WTC11 (cell line): Measurements from ENCODE around the gene DCUN1D3. TPM values are rescaled to one million over a fixed set of nuclear protein-coding genes. Genes with fewer than 3 reads are reported as not detected.

ENCODE experiments used
- ATAC-seq: fragments of 200-7000 bp; cut with Tn5 transposase; 2 replicates; pipeline ENCODE4 v1.10.0; 2021; ENCODE audit warnings: mild to moderate bottlenecking, moderate library complexity
- CTCF ChIA-PET: fragments of 300-600 bp; sonication (Branson Sonifier 250); formaldehyde crosslinking; loops from one replicate; lab custom pipeline; 2021; ENCODE audit warnings: antibody characterized with exemption; lab: Charles Lee
- POLR2A ChIA-PET: fragments of 350-600 bp; sonication (Branson Sonifier 250); formaldehyde crosslinking; loops from one replicate; lab custom pipeline; 2021; ENCODE audit warnings: antibody characterized with exemption; lab: Charles Lee
- DNase-seq: peaks from one replicate; pipeline ENCODE4 v3.0.0; 2021; ENCODE audit warnings: low spot score
- H3K27ac Mint-ChIP-seq: 2 replicates; pipeline ENCODE4 v1.8.0; 2021; ENCODE audit warnings: mixed read lengths
- H3K27me3 Mint-ChIP-seq: 2 replicates; pipeline ENCODE4 v1.8.0; 2021; ENCODE audit warnings: low read depth, mild to moderate bottlenecking, moderate library complexity, mixed read lengths
- H3K36me3 Mint-ChIP-seq: 2 replicates; pipeline ENCODE4 v1.8.0; 2021; ENCODE audit warnings: mixed read lengths
- H3K4me1 Mint-ChIP-seq: 2 replicates; pipeline ENCODE4 v1.8.0; 2022; ENCODE audit warnings: mixed read lengths
- H3K4me3 Mint-ChIP-seq: 2 replicates; pipeline ENCODE4 v1.8.0; 2021; ENCODE audit warnings: mild to moderate bottlenecking, moderate library complexity, mixed read lengths
- H3K9me3 Mint-ChIP-seq: 2 replicates; pipeline ENCODE4 v1.8.0; 2021; ENCODE audit warnings: mixed read lengths
- JAZF1 ChIP-seq: fragments of 250-450 bp; sonication (Bioruptor Pico); IDR thresholded peaks from 2 replicates; pipeline ENCODE4 v1.9.0; 2021; ENCODE audit warnings: moderate library complexity, mild to moderate bottlenecking, inconsistent platforms
- JUN ChIP-seq: sonication (generic); formaldehyde crosslinking; IDR thresholded peaks from 2 replicates; pipeline ENCODE4 v1.8.0; 2023; ENCODE audit warnings: mild to moderate bottlenecking, missing genetic modification reagents
- NR2C2 ChIP-seq: sonication (generic); formaldehyde crosslinking; IDR thresholded peaks from 2 replicates; pipeline ENCODE4 v1.8.0; 2022; ENCODE audit warnings: mild to moderate bottlenecking, missing genetic modification reagents
- PRRX2 ChIP-seq: fragments of 250-450 bp; sonication (Bioruptor Pico); IDR thresholded peaks from 2 replicates; pipeline ENCODE4 v1.8.0; 2021; ENCODE audit warnings: mild to moderate bottlenecking
- SMAD3 ChIP-seq: sonication (generic); formaldehyde crosslinking; IDR thresholded peaks from 2 replicates; pipeline ENCODE4 v1.8.0; 2022; ENCODE audit warnings: missing genetic modification reagents, mild to moderate bottlenecking, borderline replicate concordance
- ZBTB21 ChIP-seq: sonication (generic); formaldehyde crosslinking; IDR thresholded peaks from 2 replicates; pipeline ENCODE4 v1.8.1; 2023; ENCODE audit warnings: mild to moderate bottlenecking, missing genetic modification reagents, borderline replicate concordance
- ZNF317 ChIP-seq: sonication (generic); formaldehyde crosslinking; IDR thresholded peaks from 2 replicates; pipeline ENCODE4 v1.8.1; 2023; ENCODE audit warnings: low read depth, mild to moderate bottlenecking, moderate library complexity, missing genetic modification reagents, borderline replicate concordance
- ZNF396 ChIP-seq: fragments of 250-450 bp; sonication (Bioruptor Pico); IDR thresholded peaks from 2 replicates; pipeline ENCODE4 v1.8.0; 2021; ENCODE audit warnings: mild to moderate bottlenecking, moderate library complexity, borderline replicate concordance
- ZNF416 ChIP-seq: fragments of 250-450 bp; sonication (Bioruptor Pico); IDR thresholded peaks from 2 replicates; pipeline ENCODE4 v1.9.0; 2021; ENCODE audit warnings: mild to moderate bottlenecking, inconsistent platforms
- ZNF423 ChIP-seq: fragments of 250-450 bp; sonication (Bioruptor Pico); IDR thresholded peaks from 2 replicates; pipeline ENCODE4 v2.1.2; 2022; ENCODE audit warnings: mild to moderate bottlenecking, moderate library complexity
- total RNA-seq: library from RNA; stranded (reverse); gene quantifications from 3 replicates; pipeline ENCODE4 v1.2.3, GENCODE V29; 2021
- TF ChIP-seq, protein P1 (sequence below): sonication (generic); formaldehyde crosslinking; IDR thresholded peaks from 2 replicates; pipeline ENCODE4 v1.8.1; 2023; ENCODE audit warnings: mild to moderate bottlenecking, missing genetic modification reagents, borderline replicate concordance
- TF ChIP-seq, protein P2 (sequence below): sonication (generic); formaldehyde crosslinking; IDR thresholded peaks from 2 replicates; pipeline ENCODE4 v1.8.1; 2023; ENCODE audit warnings: mild to moderate bottlenecking, missing genetic modification reagents
- TF ChIP-seq, protein P3 (sequence below): sonication (generic); formaldehyde crosslinking; IDR thresholded peaks from 2 replicates; pipeline ENCODE4 v1.8.0; 2022; ENCODE audit warnings: mild to moderate bottlenecking, missing genetic modification reagents
- TF ChIP-seq, protein P4 (sequence below): sonication (generic); formaldehyde crosslinking; IDR thresholded peaks from 2 replicates; pipeline ENCODE4 v1.8.1; 2023; ENCODE audit warnings: mild to moderate bottlenecking, missing genetic modification reagents, moderate library complexity
- TF ChIP-seq, protein P5 (sequence below): sonication (generic); formaldehyde crosslinking; IDR thresholded peaks from 2 replicates; pipeline ENCODE4 v1.8.1; 2023; ENCODE audit warnings: mild to moderate bottlenecking, moderate library complexity, missing genetic modification reagents

DCUN1D3 gene
- total RNA-seq, 1 experiment from 2014 or later, result 14.7 TPM

DNA sequence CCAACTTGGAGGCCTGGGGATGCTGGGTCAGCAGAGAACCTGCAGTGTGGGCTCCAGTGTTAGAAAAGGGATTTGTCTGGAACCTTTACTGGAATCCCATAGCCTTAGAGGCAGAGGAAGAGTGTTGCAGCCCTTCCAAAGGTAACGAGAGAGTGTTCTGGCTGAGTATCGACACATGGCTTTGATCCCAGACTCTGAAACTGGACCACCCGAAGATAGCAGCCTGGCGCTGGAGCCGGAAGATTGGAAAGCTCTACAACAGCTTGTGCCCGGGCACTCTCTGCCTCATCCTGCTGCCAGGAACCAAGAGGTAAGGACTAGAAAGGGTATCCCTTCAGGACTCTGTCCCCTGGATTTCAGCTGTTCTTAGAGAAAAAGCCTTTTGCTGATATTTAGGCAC is 54.1 kb downstream of the DCUN1D3 start (continued):
- TF ChIP-seq, protein P1, sequence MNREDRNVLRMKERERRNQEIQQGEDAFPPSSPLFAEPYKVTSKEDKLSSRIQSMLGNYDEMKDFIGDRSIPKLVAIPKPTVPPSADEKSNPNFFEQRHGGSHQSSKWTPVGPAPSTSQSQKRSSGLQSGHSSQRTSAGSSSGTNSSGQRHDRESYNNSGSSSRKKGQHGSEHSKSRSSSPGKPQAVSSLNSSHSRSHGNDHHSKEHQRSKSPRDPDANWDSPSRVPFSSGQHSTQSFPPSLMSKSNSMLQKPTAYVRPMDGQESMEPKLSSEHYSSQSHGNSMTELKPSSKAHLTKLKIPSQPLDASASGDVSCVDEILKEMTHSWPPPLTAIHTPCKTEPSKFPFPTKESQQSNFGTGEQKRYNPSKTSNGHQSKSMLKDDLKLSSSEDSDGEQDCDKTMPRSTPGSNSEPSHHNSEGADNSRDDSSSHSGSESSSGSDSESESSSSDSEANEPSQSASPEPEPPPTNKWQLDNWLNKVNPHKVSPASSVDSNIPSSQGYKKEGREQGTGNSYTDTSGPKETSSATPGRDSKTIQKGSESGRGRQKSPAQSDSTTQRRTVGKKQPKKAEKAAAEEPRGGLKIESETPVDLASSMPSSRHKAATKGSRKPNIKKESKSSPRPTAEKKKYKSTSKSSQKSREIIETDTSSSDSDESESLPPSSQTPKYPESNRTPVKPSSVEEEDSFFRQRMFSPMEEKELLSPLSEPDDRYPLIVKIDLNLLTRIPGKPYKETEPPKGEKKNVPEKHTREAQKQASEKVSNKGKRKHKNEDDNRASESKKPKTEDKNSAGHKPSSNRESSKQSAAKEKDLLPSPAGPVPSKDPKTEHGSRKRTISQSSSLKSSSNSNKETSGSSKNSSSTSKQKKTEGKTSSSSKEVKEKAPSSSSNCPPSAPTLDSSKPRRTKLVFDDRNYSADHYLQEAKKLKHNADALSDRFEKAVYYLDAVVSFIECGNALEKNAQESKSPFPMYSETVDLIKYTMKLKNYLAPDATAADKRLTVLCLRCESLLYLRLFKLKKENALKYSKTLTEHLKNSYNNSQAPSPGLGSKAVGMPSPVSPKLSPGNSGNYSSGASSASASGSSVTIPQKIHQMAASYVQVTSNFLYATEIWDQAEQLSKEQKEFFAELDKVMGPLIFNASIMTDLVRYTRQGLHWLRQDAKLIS, result no peak
- no peak for TF ChIP-seq ZNF317

DNA sequence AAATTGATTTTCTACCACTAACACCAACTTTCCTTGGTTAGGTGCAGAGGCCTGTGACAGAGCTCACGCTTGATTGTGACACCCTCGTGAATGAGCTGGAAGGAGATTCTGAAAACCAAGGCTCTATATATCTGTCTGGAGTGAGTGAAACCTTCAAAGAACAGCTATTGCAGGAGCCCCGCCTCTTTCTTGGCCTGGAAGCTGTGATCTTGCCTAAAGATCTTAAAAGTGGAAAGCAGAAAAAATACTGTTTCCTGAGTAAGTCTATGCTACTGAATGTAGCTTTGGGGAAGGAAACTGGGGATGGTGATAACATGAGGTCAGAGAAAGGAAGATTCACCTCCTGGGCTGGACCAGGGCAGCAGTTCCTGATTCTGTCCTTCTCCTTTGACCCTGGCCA is 55.6 kb downstream of the DCUN1D3 start:
- ChIA-PET CTCF (interaction anchor here (1.3 kb wide), 1 partner anchor 30 kb away, joined by 4 read pairs; no protein-coding TSS in a partner anchor), POLR2A (no interaction called here)
- no peaks in the 10 kb centered on the region for H3K9me3 Mint-ChIP-seq
- ATAC-seq, result no peak
- peaks cover 21% of the 10 kb centered on the region for H3K36me3 Mint-ChIP-seq
- TF ChIP-seq PRRX2 (CRISPR knock-in tag) (no peak), JAZF1 (CRISPR knock-in tag) (no peak), NR2C2 (CRISPR knock-in tag) (no peak)
- TF ChIP-seq, protein P2, sequence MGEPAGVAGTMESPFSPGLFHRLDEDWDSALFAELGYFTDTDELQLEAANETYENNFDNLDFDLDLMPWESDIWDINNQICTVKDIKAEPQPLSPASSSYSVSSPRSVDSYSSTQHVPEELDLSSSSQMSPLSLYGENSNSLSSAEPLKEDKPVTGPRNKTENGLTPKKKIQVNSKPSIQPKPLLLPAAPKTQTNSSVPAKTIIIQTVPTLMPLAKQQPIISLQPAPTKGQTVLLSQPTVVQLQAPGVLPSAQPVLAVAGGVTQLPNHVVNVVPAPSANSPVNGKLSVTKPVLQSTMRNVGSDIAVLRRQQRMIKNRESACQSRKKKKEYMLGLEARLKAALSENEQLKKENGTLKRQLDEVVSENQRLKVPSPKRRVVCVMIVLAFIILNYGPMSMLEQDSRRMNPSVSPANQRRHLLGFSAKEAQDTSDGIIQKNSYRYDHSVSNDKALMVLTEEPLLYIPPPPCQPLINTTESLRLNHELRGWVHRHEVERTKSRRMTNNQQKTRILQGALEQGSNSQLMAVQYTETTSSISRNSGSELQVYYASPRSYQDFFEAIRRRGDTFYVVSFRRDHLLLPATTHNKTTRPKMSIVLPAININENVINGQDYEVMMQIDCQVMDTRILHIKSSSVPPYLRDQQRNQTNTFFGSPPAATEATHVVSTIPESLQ (CRISPR knock-in tag), result no peak
- TF ChIP-seq, all 79 proteins: peak for 0
- no peaks in the 10 kb centered on the region for H3K27me3 Mint-ChIP-seq
- no peak for DNase-seq
- H3K27ac Mint-ChIP-seq, result no peak overlapping the region
- H3K4me3 Mint-ChIP-seq, result no peak overlapping the region
- H3K4me1 Mint-ChIP-seq, result peaks cover 3% of the 10 kb centered on the region

DNA sequence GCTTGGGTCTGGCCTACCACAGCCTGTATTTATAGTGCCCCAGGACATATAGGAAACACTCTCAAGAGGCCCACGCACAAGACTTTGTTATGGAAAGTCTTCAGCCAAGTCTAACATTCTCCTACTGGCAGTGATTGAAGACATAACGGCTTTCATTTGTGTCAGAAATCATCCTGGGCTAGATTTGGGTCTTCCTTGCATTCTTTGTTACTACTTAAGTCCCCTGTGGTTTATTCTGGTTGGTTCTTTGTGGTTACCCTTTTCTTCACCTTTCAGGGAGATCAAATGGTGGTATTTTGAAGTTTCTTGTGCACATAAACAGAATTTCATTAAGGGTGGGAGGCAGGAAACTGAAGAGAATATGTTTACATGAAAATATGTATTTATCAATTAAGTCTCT is 56.1 kb downstream of the DCUN1D3 start:
- Mint-ChIP-seq H3K36me3 (peaks cover 21% of the 10 kb centered on the region), H3K4me1 (peaks cover 3% of the 10 kb centered on the region), H3K4me3 (no peak overlapping the region), H3K27me3 (no peaks in the 10 kb centered on the region), H3K27ac (no peak overlapping the region), H3K9me3 (no peaks in the 10 kb centered on the region)
- TF ChIP-seq, protein P3, sequence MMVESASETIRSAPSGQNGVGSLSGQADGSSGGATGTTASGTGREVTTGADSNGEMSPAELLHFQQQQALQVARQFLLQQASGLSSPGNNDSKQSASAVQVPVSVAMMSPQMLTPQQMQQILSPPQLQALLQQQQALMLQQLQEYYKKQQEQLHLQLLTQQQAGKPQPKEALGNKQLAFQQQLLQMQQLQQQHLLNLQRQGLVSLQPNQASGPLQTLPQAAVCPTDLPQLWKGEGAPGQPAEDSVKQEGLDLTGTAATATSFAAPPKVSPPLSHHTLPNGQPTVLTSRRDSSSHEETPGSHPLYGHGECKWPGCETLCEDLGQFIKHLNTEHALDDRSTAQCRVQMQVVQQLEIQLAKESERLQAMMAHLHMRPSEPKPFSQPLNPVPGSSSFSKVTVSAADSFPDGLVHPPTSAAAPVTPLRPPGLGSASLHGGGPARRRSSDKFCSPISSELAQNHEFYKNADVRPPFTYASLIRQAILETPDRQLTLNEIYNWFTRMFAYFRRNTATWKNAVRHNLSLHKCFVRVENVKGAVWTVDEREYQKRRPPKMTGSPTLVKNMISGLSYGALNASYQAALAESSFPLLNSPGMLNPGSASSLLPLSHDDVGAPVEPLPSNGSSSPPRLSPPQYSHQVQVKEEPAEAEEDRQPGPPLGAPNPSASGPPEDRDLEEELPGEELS, result no peak
- no peak for TF ChIP-seq JUN (CRISPR knock-in tag)
- TF ChIP-seq, protein P4, sequence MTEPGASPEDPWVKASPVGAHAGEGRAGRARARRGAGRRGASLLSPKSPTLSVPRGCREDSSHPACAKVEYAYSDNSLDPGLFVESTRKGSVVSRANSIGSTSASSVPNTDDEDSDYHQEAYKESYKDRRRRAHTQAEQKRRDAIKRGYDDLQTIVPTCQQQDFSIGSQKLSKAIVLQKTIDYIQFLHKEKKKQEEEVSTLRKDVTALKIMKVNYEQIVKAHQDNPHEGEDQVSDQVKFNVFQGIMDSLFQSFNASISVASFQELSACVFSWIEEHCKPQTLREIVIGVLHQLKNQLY (CRISPR knock-in tag), result no peak
- TF ChIP-seq ZNF423 (CRISPR knock-in tag), result no peak
- CTCF ChIA-PET, result interaction anchor here (1.3 kb wide), 1 partner anchor 30 kb away, joined by 4 read pairs; no protein-coding TSS in a partner anchor
- POLR2A ChIA-PET, result no interaction called here
- DNase-seq (no peak), ATAC-seq (no peak)

DNA sequence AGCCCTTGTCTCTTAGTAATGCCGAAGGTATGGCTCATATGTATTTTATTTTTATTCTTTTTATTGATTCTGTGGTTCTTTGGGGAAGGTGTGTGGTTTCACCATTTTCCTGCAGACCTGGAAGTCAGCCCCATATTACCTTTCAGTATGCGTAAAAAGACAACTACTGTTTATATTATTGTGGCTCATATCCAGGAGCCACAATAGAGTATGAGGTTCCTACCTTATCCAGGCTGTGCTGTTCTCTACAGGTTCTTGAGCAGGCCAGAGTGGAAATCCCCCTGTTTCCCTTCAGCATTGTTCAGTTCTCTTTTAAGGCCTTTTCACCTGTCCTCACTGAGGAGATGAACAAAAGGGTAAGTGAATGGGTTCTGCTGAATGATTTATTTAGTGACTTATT is 60.7 kb downstream of the DCUN1D3 start:
- ATAC-seq (no peak), DNase-seq (no peak)
- no peak overlapping the region for H3K4me3 Mint-ChIP-seq
- POLR2A ChIA-PET, result no interaction called here
- peaks cover 49% of the 10 kb centered on the region for H3K36me3 Mint-ChIP-seq
- H3K9me3 Mint-ChIP-seq, result peaks cover 22% of the 10 kb centered on the region
- no peak for TF ChIP-seq ZBTB21 (CRISPR knock-in tag)
- TF ChIP-seq, protein P5, sequence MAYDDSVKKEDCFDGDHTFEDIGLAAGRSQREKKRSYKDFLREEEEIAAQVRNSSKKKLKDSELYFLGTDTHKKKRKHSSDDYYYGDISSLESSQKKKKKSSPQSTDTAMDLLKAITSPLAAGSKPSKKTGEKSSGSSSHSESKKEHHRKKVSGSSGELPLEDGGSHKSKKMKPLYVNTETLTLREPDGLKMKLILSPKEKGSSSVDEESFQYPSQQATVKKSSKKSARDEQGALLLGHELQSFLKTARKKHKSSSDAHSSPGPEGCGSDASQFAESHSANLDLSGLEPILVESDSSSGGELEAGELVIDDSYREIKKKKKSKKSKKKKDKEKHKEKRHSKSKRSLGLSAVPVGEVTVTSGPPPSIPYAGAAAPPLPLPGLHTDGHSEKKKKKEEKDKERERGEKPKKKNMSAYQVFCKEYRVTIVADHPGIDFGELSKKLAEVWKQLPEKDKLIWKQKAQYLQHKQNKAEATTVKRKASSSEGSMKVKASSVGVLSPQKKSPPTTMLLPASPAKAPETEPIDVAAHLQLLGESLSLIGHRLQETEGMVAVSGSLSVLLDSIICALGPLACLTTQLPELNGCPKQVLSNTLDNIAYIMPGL (CRISPR knock-in tag), result no peak
- no peak for TF ChIP-seq SMAD3 (CRISPR knock-in tag)
- no peak for TF ChIP-seq JUN (CRISPR knock-in tag)
- TF ChIP-seq ZNF416 (CRISPR knock-in tag), result no peak
- TF ChIP-seq ZNF396 (CRISPR knock-in tag), result no peak
- H3K27ac Mint-ChIP-seq, result no peak overlapping the region
- CTCF ChIA-PET, result no interaction called here
- H3K27me3 Mint-ChIP-seq, result no peaks in the 10 kb centered on the region
- peaks cover 3% of the 10 kb centered on the region for H3K4me1 Mint-ChIP-seq
